ENCODE data around the gene NEGR1. TPM values are rescaled to one million over a fixed set of nuclear protein-coding genes. Genes with fewer than 3 reads are reported as not detected.
A peak's percentile ranks its signal among the peaks of the same experiment; 100 is the strongest.

NEGR1 gene
- total and polyA plus RNA-seq, 3 donors from 2014 or later = 2.9 to 7.6 (median 3.1) TPM

DNA sequence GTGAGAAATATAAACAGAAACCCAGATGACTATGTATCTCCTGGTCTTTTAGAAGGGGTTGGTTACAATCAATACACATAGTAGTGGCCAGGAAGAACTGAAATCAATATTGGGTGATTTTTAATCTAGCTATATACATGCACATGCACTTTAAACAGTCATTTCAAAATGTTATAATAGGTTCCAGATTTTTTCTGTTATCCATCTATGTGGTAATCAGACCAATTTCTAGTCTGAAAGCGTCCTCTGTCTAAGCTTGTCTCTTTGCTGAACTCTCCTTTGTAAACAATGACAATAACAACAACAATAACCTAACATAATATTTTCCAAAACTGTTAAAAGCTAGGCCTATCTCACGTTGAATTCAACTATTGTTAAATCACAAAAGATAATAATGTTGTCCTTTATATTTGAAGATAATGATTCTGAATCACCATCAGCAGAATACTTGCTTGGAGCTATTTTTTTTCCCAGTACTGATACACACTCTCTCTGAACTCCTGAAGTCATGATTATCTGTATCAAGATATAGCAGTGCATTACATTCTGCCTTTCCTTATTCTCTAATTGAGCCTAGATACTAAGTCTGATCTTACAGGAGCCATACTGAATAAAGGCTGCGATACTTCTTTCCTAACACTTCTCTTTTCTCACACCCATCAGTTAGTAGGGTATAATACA lies 704.7 kb downstream of the NEGR1 start:
- WGBS, 2 donors = 92% methylated on average over 3 of the region's 3 CpGs
- no peaks in the 10 kb centered on the region for H3K4me1 ChIP-seq
- no peak overlapping the region for H3K4me3 ChIP-seq
- H3K27ac ChIP-seq = no peak overlapping the region
- H3K9me3 ChIP-seq = no peaks in the 10 kb centered on the region
- no peak for DNase-seq
- H3K36me3 ChIP-seq (ENCODE audit: low read depth, missing control alignments) = no peaks in the 10 kb centered on the region
- intact Hi-C loops (cut with DNase I; ENCODE audit: low total_unique reads) = no loop called here
- TF ChIP-seq CTCF (IDR thresholded peaks at IDR 0.05) = no peak
- no peak for TF ChIP-seq POLR2A (IDR thresholded peaks at IDR 0.05)
- H3K27me3 ChIP-seq = no peaks in the 10 kb centered on the region

- H3K9me3 ChIP-seq = no peaks in the 10 kb centered on the region
- TF ChIP-seq CTCF (IDR thresholded peaks at IDR 0.05) = no peak
- TF ChIP-seq POLR2A (IDR thresholded peaks at IDR 0.05) = no peak
- no peak overlapping the region for H3K4me3 ChIP-seq
- H3K27ac ChIP-seq = peak overlapping the region in 1 of 2 donors; percentile 12
- intact Hi-C loops (cut with DNase I; ENCODE audit: low total_unique reads) = no loop called here
- H3K27me3 ChIP-seq = no peaks in the 10 kb centered on the region
- H3K36me3 ChIP-seq (ENCODE audit: low read depth, missing control alignments) = no peaks in the 10 kb centered on the region
- no peak for DNase-seq
- H3K4me1 ChIP-seq = no peaks in the 10 kb centered on the region
- 41 to 67% methylated on average over 3 of the region's 3 CpGs for WGBS, 2 donors
Observed at GRCh38 chr1:71572038-71572437, 710.3 kb downstream of the NEGR1 start.

GRCh38 chr1:71566413-71566812 lies 715.9 kb downstream of the NEGR1 start:
- H3K4me3 ChIP-seq = no peak overlapping the region

GRCh38 chr1:71565831-71566230 lies 716.5 kb downstream of the NEGR1 start:
- H3K4me3 ChIP-seq = no peak overlapping the region
- H3K36me3 ChIP-seq (ENCODE audit: low read depth, missing control alignments) = no peaks in the 10 kb centered on the region
- TF ChIP-seq POLR2A (IDR thresholded peaks at IDR 0.05) (no peak), CTCF (IDR thresholded peaks at IDR 0.05) (no peak)
- no peaks in the 10 kb centered on the region for H3K4me1 ChIP-seq
- intact Hi-C loops (cut with DNase I; ENCODE audit: low total_unique reads) = no loop called here
- H3K27ac ChIP-seq = no peak overlapping the region
- DNase-seq = no peak
- 49 to 57% methylated on average over 3 of the region's 3 CpGs for WGBS, 2 donors
- no peaks in the 10 kb centered on the region for H3K27me3 ChIP-seq
- H3K9me3 ChIP-seq = no peaks in the 10 kb centered on the region

More at GRCh38 chr1:71566413-71566812, 715.9 kb downstream of the NEGR1 start:
- WGBS, 2 donors = 76 to 80% methylated on average over 1 of the region's 1 CpG
- TF ChIP-seq CTCF (IDR thresholded peaks at IDR 0.05) (no peak), POLR2A (IDR thresholded peaks at IDR 0.05) (no peak)
- Histone ChIP-seq H3K27me3 (no peaks in the 10 kb centered on the region), H3K4me1 (no peaks in the 10 kb centered on the region), H3K9me3 (no peaks in the 10 kb centered on the region), H3K27ac (no peak overlapping the region), H3K36me3 (ENCODE audit: low read depth, missing control alignments) (no peaks in the 10 kb centered on the region)
- intact Hi-C loops (cut with DNase I; ENCODE audit: low total_unique reads) = no loop called here
- no peak for DNase-seq

DNA sequence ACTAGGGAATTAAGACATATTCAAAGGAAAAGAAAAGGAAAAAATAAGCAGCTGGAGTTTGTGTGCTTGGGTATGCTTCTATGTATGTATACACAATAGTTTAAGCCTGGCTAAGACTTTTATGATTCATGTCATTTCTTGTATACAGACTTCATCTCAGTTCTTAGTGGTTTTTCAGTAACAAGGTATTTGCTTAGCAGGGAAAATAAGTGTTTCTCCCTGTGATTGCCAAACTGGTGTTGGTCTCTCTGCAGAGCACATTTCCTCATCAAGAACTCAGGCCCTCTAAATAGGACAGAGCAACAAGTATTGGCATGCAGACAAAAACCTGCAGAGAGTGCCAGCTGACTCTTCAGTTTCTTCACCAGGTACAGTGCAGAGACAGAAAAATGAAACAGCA lies 717.1 kb downstream of the NEGR1 start:
- Histone ChIP-seq H3K27ac (no peak overlapping the region), H3K27me3 (no peaks in the 10 kb centered on the region)
- no peak for DNase-seq

More for the DNA sequence above, 717.1 kb downstream of the NEGR1 start:
- Histone ChIP-seq H3K4me1 (no peaks in the 10 kb centered on the region), H3K36me3 (ENCODE audit: low read depth, missing control alignments) (no peaks in the 10 kb centered on the region), H3K4me3 (no peak overlapping the region), H3K9me3 (no peaks in the 10 kb centered on the region)
- TF ChIP-seq POLR2A (IDR thresholded peaks at IDR 0.05) = no peak
- intact Hi-C loops (cut with DNase I; ENCODE audit: low total_unique reads) = no loop called here

Data from testis (tissue), 3 donors.